GM23248 (cell line): Measurements from ENCODE around the gene GLOD5.

Experiments
- EZH2 ChIP-seq: fragments of 200-600 bp; sonication (generic); IDR thresholded peaks from 2 replicates; pipeline ENCODE4 v1.6.1; 2018; ENCODE audit warnings: antibody characterized with exemption, mild to moderate bottlenecking; ENCODE audit not compliant: insufficient read depth, poor library complexity, severe bottlenecking
- EZH2phosphoT487 ChIP-seq: fragments of 200-600 bp; sonication (generic); IDR thresholded peaks from 2 replicates; pipeline ENCODE4 v1.6.1; 2018; ENCODE audit warnings: antibody characterized with exemption, moderate library complexity, mild to moderate bottlenecking, low read depth; ENCODE audit not compliant: insufficient read depth

GRCh38 chrX:48787505-48788443 lies 26.2 kb downstream of the GLOD5 start:
- TF ChIP-seq EZH2 (no peak), EZH2phosphoT487 (no peak)
